NCI-H146 treated with DMSO at 0.1 percent for 48 hours (cell line): ENCODE measurements around the gene GABBR1.

Experiments
- DNase-seq: peaks from one replicate; lab custom pipeline; 2025; ENCODE audit not compliant: unreplicated experiment; lab: John Stamatoyannopoulos, UW

GABBR1 gene

GRCh38 chr6:29624520-29624961 lies 8.4 kb downstream of the GABBR1 start:
- DNase-seq = peak; percentile 81

GRCh38 chr6:29620630-29621029 lies 12.4 kb downstream of the GABBR1 start:
- DNase-seq = no peak

- no peak for DNase-seq
Measured at GRCh38 chr6:29619578-29620160, 13.3 kb downstream of the GABBR1 start.

- DNase-seq = no peak
Measured at GRCh38 chr6:29617782-29618554, 15.0 kb downstream of the GABBR1 start.

- DNase-seq = no peak
Measured at GRCh38 chr6:29611426-29611825, 21.6 kb downstream of the GABBR1 start.

GRCh38 chr6:29610540-29610939 lies 22.4 kb downstream of the GABBR1 start:
- no peak for DNase-seq

- DNase-seq = no peak
Measured at GRCh38 chr6:29608131-29608530, 24.9 kb downstream of the GABBR1 start.

- no peak for DNase-seq
Measured at GRCh38 chr6:29603930-29604329, 29.1 kb downstream of the GABBR1 start.

- no peak for DNase-seq
Measured at GRCh38 chr6:29603456-29603855, 29.5 kb downstream of the GABBR1 start.

- no peak for DNase-seq
Measured at GRCh38 chr6:29602564-29603361, 30.2 kb downstream of the GABBR1 start.

GRCh38 chr6:29598172-29598747 lies 34.7 kb downstream of the GABBR1 start:
- no peak for DNase-seq

- DNase-seq = no peak
Measured at GRCh38 chr6:29597184-29597583, 35.8 kb downstream of the GABBR1 start.

GRCh38 chr6:29596381-29596900 lies 36.5 kb downstream of the GABBR1 start:
- no peak for DNase-seq

- DNase-seq = no peak
Measured at GRCh38 chr6:29593199-29593855, 39.7 kb downstream of the GABBR1 start.

- no peak for DNase-seq
Measured at GRCh38 chr6:29591677-29592076, 41.3 kb downstream of the GABBR1 start.

- no peak for DNase-seq
Measured at GRCh38 chr6:29590218-29590808, 42.7 kb downstream of the GABBR1 start.

- no peak for DNase-seq
Measured at GRCh38 chr6:29589423-29590048, 43.4 kb downstream of the GABBR1 start.

- no peak for DNase-seq
Measured at GRCh38 chr6:29584821-29585220, 48.2 kb downstream of the GABBR1 start, which contains the start of gene OR2H2. Gene OR2H2, plus strand, starts transcription at chr6:29585121. Its CDS starts 2,824 bp downstream, at chr6:29587945.

GRCh38 chr6:29577544-29577943 lies 55.4 kb downstream of the GABBR1 start:
- DNase-seq = no peak

GRCh38 chr6:29576056-29576455 lies 56.9 kb downstream of the GABBR1 start:
- no peak for DNase-seq
